Measurements from ENCODE around the gene ALDH1B1. TPM values are rescaled to one million over a fixed set of nuclear protein-coding genes. Genes with fewer than 3 reads are reported as not detected.

The ALDH1B1 gene
- total RNA-seq, 4 donors from 2014 or later, result 253 to 364 (median 272) TPM

- Histone ChIP-seq H3K4me1 (peaks cover 0 to 15% (median 14%) of the 10 kb centered on the region in 4 donors), H3K27me3 (no peaks in the 10 kb centered on the region), H3K9me3 (no peaks in the 10 kb centered on the region), H3K4me3 (no peak overlapping the region), H3K36me3 (no peaks in the 10 kb centered on the region), H3K27ac (replicated peaks in 1 of 4) (no peak overlapping the region)
- no peak for DNase-seq (ENCODE audit: extremely low spot score)
- intact Hi-C loops (cut with DNase I), result no loop called here
- TF ChIP-seq POLR2AphosphoS5 (IDR thresholded peaks at IDR 0.05) (no peak), POLR2A (IDR thresholded peaks at IDR 0.05; ENCODE audit: low read depth) (no peak), CTCF (IDR thresholded peaks at IDR 0.05) (no peak), EP300 (IDR thresholded peaks at IDR 0.05) (no peak)
- WGBS, result 69% methylated on average over 9 of the region's 12 CpGs
These were observed 39.8 kb upstream of the ALDH1B1 start for GRCh38 chr9:38352530-38353328.

GRCh38 chr9:38355115-38355514 is 37.4 kb upstream of the ALDH1B1 start:
- 38% methylated on average over 3 of the region's 3 CpGs for WGBS
- DNase-seq (ENCODE audit: extremely low spot score), result no peak
- intact Hi-C loops (cut with DNase I), result no loop called here

GRCh38 chr9:38355517-38356120 is 36.9 kb upstream of the ALDH1B1 start:
- H3K36me3 ChIP-seq, result no peaks in the 10 kb centered on the region
- H3K27me3 ChIP-seq, result no peaks in the 10 kb centered on the region
- WGBS, result 96% methylated on average over 3 of the region's 3 CpGs
- intact Hi-C loops (cut with DNase I), result no loop called here
- TF ChIP-seq EP300 (IDR thresholded peaks at IDR 0.05) (no peak), POLR2A (IDR thresholded peaks at IDR 0.05; ENCODE audit: low read depth) (no peak), POLR2AphosphoS5 (IDR thresholded peaks at IDR 0.05) (no peak), CTCF (IDR thresholded peaks at IDR 0.05) (no peak)
- H3K27ac ChIP-seq (replicated peaks in 1 of 4), result no peak overlapping the region
- peaks cover 0 to 15% (median 14%) of the 10 kb centered on the region in 4 donors for H3K4me1 ChIP-seq
- no peak overlapping the region for H3K4me3 ChIP-seq
- no peak for DNase-seq (ENCODE audit: extremely low spot score)
- H3K9me3 ChIP-seq, result no peaks in the 10 kb centered on the region

More at GRCh38 chr9:38355115-38355514, 37.4 kb upstream of the ALDH1B1 start:
- Histone ChIP-seq H3K9me3 (no peaks in the 10 kb centered on the region), H3K4me3 (no peak overlapping the region), H3K4me1 (peaks cover 0 to 15% (median 14%) of the 10 kb centered on the region in 4 donors), H3K27ac (replicated peaks in 1 of 4) (no peak overlapping the region), H3K36me3 (no peaks in the 10 kb centered on the region), H3K27me3 (no peaks in the 10 kb centered on the region)
- TF ChIP-seq EP300 (IDR thresholded peaks at IDR 0.05), result no peak
- no peak for TF ChIP-seq CTCF (IDR thresholded peaks at IDR 0.05)
- no peak for TF ChIP-seq POLR2AphosphoS5 (IDR thresholded peaks at IDR 0.05)
- no peak for TF ChIP-seq POLR2A (IDR thresholded peaks at IDR 0.05; ENCODE audit: low read depth)

- Histone ChIP-seq H3K4me3 (no peak overlapping the region), H3K27ac (replicated peaks in 1 of 4) (no peak overlapping the region), H3K27me3 (no peaks in the 10 kb centered on the region), H3K36me3 (no peaks in the 10 kb centered on the region), H3K9me3 (no peaks in the 10 kb centered on the region), H3K4me1 (peaks cover 0 to 26% (median 25%) of the 10 kb centered on the region in 4 donors)
- WGBS, result 87% methylated on average over 5 of the region's 5 CpGs
- intact Hi-C loops (cut with DNase I), result no loop called here
- no peak for DNase-seq (ENCODE audit: extremely low spot score)
- TF ChIP-seq POLR2AphosphoS5 (IDR thresholded peaks at IDR 0.05), result no peak
- TF ChIP-seq EP300 (IDR thresholded peaks at IDR 0.05), result no peak
- no peak for TF ChIP-seq POLR2A (IDR thresholded peaks at IDR 0.05; ENCODE audit: low read depth)
- no peak for TF ChIP-seq CTCF (IDR thresholded peaks at IDR 0.05)
These were observed 35.7 kb upstream of the ALDH1B1 start for GRCh38 chr9:38356851-38357250.
